NCI-H510A (cell line): ENCODE measurements around the gene HRH4.

Experiments used
- DNase-seq: peaks from one replicate; lab custom pipeline; 2025; lab: John Stamatoyannopoulos, UW

Gene HRH4

GRCh38 chr18:24465486-24465885, 5.0 kb downstream of the HRH4 start:
- no peak for DNase-seq

- DNase-seq: no peak
These were observed 6.3 kb downstream of the HRH4 start for GRCh38 chr18:24466771-24467170.

GRCh38 chr18:24470022-24470618, 9.7 kb downstream of the HRH4 start:
- no peak for DNase-seq

GRCh38 chr18:24470805-24471204, 10.4 kb downstream of the HRH4 start:
- DNase-seq: no peak

GRCh38 chr18:24472591-24472990, 12.2 kb downstream of the HRH4 start:
- DNase-seq: no peak

- no peak for DNase-seq
These were observed 14.0 kb downstream of the HRH4 start for GRCh38 chr18:24474406-24474805.

- no peak for DNase-seq
These were observed 15.6 kb downstream of the HRH4 start for GRCh38 chr18:24475926-24476589.

- no peak for DNase-seq
These were observed 18.9 kb downstream of the HRH4 start for GRCh38 chr18:24479371-24479770.

- no peak for DNase-seq
These were observed 22.4 kb downstream of the HRH4 start for GRCh38 chr18:24482821-24483220.

GRCh38 chr18:24485681-24486080, 25.2 kb downstream of the HRH4 start:
- no peak for DNase-seq

GRCh38 chr18:24486684-24487083, 26.2 kb downstream of the HRH4 start:
- DNase-seq: no peak

GRCh38 chr18:24488824-24489493, 28.5 kb downstream of the HRH4 start:
- no peak for DNase-seq

GRCh38 chr18:24490539-24490938, 30.1 kb downstream of the HRH4 start:
- no peak for DNase-seq

- DNase-seq: no peak
These were observed 31.7 kb downstream of the HRH4 start for GRCh38 chr18:24491927-24492834.

GRCh38 chr18:24494586-24494985, 34.1 kb downstream of the HRH4 start:
- no peak for DNase-seq

GRCh38 chr18:24497031-24497754, 36.8 kb downstream of the HRH4 start:
- no peak for DNase-seq

- DNase-seq: no peak
These were observed 39.4 kb downstream of the HRH4 start for GRCh38 chr18:24499814-24500213.

GRCh38 chr18:24500217-24500616, 39.8 kb downstream of the HRH4 start:
- no peak for DNase-seq

- no peak for DNase-seq
These were observed 40.3 kb downstream of the HRH4 start for GRCh38 chr18:24500766-24501165.

GRCh38 chr18:24502667-24503523, 42.5 kb downstream of the HRH4 start:
- peak; percentile 76 for DNase-seq

GRCh38 chr18:24504401-24504800, 44.0 kb downstream of the HRH4 start:
- DNase-seq: no peak
